IMR-90 (cell line): ENCODE results near the gene ACVRL1. TPM values are rescaled to one million over a fixed set of nuclear protein-coding genes. Genes with fewer than 3 reads are reported as not detected.

Experiments used
- ATAC-seq: fragments of 200-7000 bp; cut with Tn5 transposase; 2 replicates; pipeline ENCODE4 v1.9.1; 2020; ENCODE audit warnings: low read depth, mild to moderate bottlenecking, moderate library complexity
- BruUV-seq: library from RNA; stranded (reverse); fragments of 400-500 nt; replicated peaks from 2 replicates; lab custom pipeline; 2021; lab: Mats Ljungman, UMichigan
- CTCF ChIA-PET: fragments of 300-600 bp; formaldehyde crosslinking; extraction: SDS; loops from one replicate; lab custom pipeline; 2021; ENCODE audit warnings: antibody characterized with exemption; lab: Yijun Ruan, JAX
- POLR2A ChIA-PET: fragments of 300-600 bp; sonication (Branson Sonifier 250); formaldehyde crosslinking; loops from one replicate; lab custom pipeline; 2022; ENCODE audit warnings: antibody characterized with exemption; ENCODE audit not compliant: unreplicated experiment; lab: Charles Lee
- DNase-seq: peaks from one replicate; pipeline ENCODE4 v3.0.0; 2013
- H2AFZ ChIP-seq: replicated peaks from 2 replicates; pipeline ENCODE3; 2013; ENCODE audit warnings: low read length, mild to moderate bottlenecking; ENCODE audit not compliant: poor library complexity
- H2AK5ac ChIP-seq: 2 replicates; pipeline ENCODE4 v1.6.1; 2013; ENCODE audit warnings: low read depth, low read length, inconsistent platforms
- H2AK9ac ChIP-seq: replicated peaks from 2 replicates; pipeline ENCODE3; 2013; ENCODE audit warnings: mild to moderate bottlenecking, low read depth, low read length, moderate library complexity; ENCODE audit not compliant: poor library complexity
- H2BK120ac ChIP-seq: 2 replicates; pipeline ENCODE4 v1.6.1; 2013; ENCODE audit warnings: low read depth, low read length, inconsistent platforms
- H2BK15ac ChIP-seq: 3 replicates; pipeline ENCODE4 v1.6.1; 2013; ENCODE audit warnings: low read depth, low read length, inconsistent platforms
- H2BK20ac ChIP-seq: 2 replicates; pipeline ENCODE4 v1.6.1; 2013; ENCODE audit warnings: low read depth, mild to moderate bottlenecking, inconsistent platforms, low read length, moderate library complexity
- H2BK5ac ChIP-seq: 2 replicates; pipeline ENCODE4 v1.6.1; 2013; ENCODE audit warnings: mild to moderate bottlenecking, low read depth, low read length, inconsistent platforms; ENCODE audit not compliant: poor library complexity, severe bottlenecking
- H3K14ac ChIP-seq: replicated peaks from 2 replicates; pipeline ENCODE4 v1.6.1; 2013; ENCODE audit warnings: low read depth, low read length, inconsistent platforms
- H3K18ac ChIP-seq: 2 replicates; pipeline ENCODE4 v1.6.1; 2013; ENCODE audit warnings: low read depth, low read length, control low read depth
- H3K23ac ChIP-seq: 2 replicates; pipeline ENCODE4 v1.6.1; 2013; ENCODE audit warnings: low read depth, low read length, inconsistent platforms
- H3K27ac ChIP-seq: 2 replicates; pipeline ENCODE4 v1.5.1; 2013; ENCODE audit warnings: mild to moderate bottlenecking, control low read depth, low read length; ENCODE audit not compliant: insufficient read depth
- H3K27me3 ChIP-seq: 2 replicates; pipeline ENCODE4 v1.6.1; 2013; ENCODE audit warnings: low read length; ENCODE audit not compliant: control insufficient read depth, insufficient read depth
- H3K36me3 ChIP-seq: 2 replicates; pipeline ENCODE4 v1.6.1; 2013; ENCODE audit warnings: low read length, mixed read lengths; ENCODE audit not compliant: control insufficient read depth, insufficient read depth
- H3K4ac ChIP-seq: 2 replicates; pipeline ENCODE4 v1.6.1; 2013; ENCODE audit warnings: low read depth, low read length, inconsistent platforms
- H3K4me1 ChIP-seq: 2 replicates; pipeline ENCODE4 v1.6.1; 2013; ENCODE audit warnings: low read length, mixed read lengths; ENCODE audit not compliant: control insufficient read depth, insufficient read depth
- H3K4me2 ChIP-seq: 2 replicates; pipeline ENCODE4 v1.6.1; 2013; ENCODE audit warnings: low read depth, mild to moderate bottlenecking, control low read depth, low read length, moderate library complexity
- H3K4me3 ChIP-seq: 2 replicates; pipeline ENCODE4 v1.5.1; 2013; ENCODE audit warnings: low read depth, mild to moderate bottlenecking, control low read depth, low read length, moderate library complexity; ENCODE audit not compliant: insufficient read depth
- H3K56ac ChIP-seq: 2 replicates; pipeline ENCODE4 v1.6.1; 2013; ENCODE audit warnings: low read length, inconsistent platforms; ENCODE audit not compliant: insufficient read depth; ENCODE audit errors: extremely low read depth
- H3K79me1 ChIP-seq, 2 experiments: 2 replicates each; pipeline ENCODE4 v1.6.1; 2013; ENCODE audit warnings: low read length in 2 of 2, inconsistent platforms in 1 of 2, low read depth in 1 of 2
- H3K9ac ChIP-seq: 2 replicates; pipeline ENCODE4 v1.6.1; 2013; ENCODE audit warnings: low read depth, low read length, control low read depth
- H3K9me1 ChIP-seq: 2 replicates; pipeline ENCODE4 v1.6.1; 2013; ENCODE audit warnings: low read length, inconsistent platforms; ENCODE audit not compliant: insufficient read depth
- H3K9me3 ChIP-seq: 2 replicates; pipeline ENCODE4 v1.6.1; 2013; ENCODE audit warnings: low read length; ENCODE audit not compliant: control insufficient read depth, insufficient read depth
- H4K20me1 ChIP-seq: 2 replicates; pipeline ENCODE4 v1.6.1; 2013; ENCODE audit warnings: low read length, inconsistent platforms; ENCODE audit not compliant: insufficient read depth
- H4K5ac ChIP-seq: 2 replicates; pipeline ENCODE4 v1.6.1; 2013; ENCODE audit warnings: mild to moderate bottlenecking, low read depth, low read length, control low read depth
- H4K8ac ChIP-seq, 2 experiments: 2 replicates each; pipeline ENCODE4 v1.6.1; 2013; ENCODE audit warnings: low read depth in 2 of 2, low read length in 2 of 2, control low read depth in 1 of 2, inconsistent platforms in 1 of 2
- H4K91ac ChIP-seq: 2 replicates; pipeline ENCODE4 v1.6.1; 2013; ENCODE audit warnings: low read depth, low read length, inconsistent platforms; ENCODE audit not compliant: insufficient read depth
- BHLHE40 ChIP-seq: fragments of 150-350 bp; IDR thresholded peaks from 2 replicates; pipeline ENCODE4 v1.6.1; 2016; ENCODE audit warnings: mild to moderate bottlenecking, low read depth, low read length
- CEBPB ChIP-seq: IDR thresholded peaks from 2 replicates; pipeline ENCODE4 v1.6.1; 2012; ENCODE audit warnings: low read depth, low read length, improper control_type of control experiment
- CHD1 ChIP-seq: IDR thresholded peaks from 2 replicates; pipeline ENCODE4 v1.6.1; 2012; ENCODE audit warnings: low read depth, low read length, improper control_type of control experiment
- FOS ChIP-seq: fragments of 150-350 bp; IDR thresholded peaks from 2 replicates; pipeline ENCODE4 v1.6.1; 2016; ENCODE audit warnings: low read depth, low read length
- MAFK ChIP-seq: IDR thresholded peaks from 2 replicates; pipeline ENCODE4 v1.6.1; 2012; ENCODE audit warnings: low read depth, low read length, improper control_type of control experiment
- MAZ ChIP-seq: IDR thresholded peaks from 2 replicates; pipeline ENCODE4 v1.6.1; 2012; ENCODE audit warnings: low read depth, mild to moderate bottlenecking, low read length, improper control_type of control experiment, moderate library complexity, borderline replicate concordance
- MXI1 ChIP-seq: IDR thresholded peaks from 2 replicates; pipeline ENCODE4 v1.6.1; 2012; ENCODE audit warnings: low read depth, mild to moderate bottlenecking, low read length, moderate library complexity, borderline replicate concordance
- POLR2A ChIP-seq: IDR thresholded peaks from 2 replicates; pipeline ENCODE4 v1.6.1; 2012; ENCODE audit warnings: mild to moderate bottlenecking, low read depth, low read length
- RAD21 ChIP-seq: IDR thresholded peaks from 2 replicates; pipeline ENCODE4 v1.6.1; 2012; ENCODE audit warnings: low read length, improper control_type of control experiment
- RCOR1 ChIP-seq: IDR thresholded peaks from 2 replicates; pipeline ENCODE4 v1.6.1; 2012; ENCODE audit warnings: mild to moderate bottlenecking, low read length, improper control_type of control experiment; ENCODE audit not compliant: insufficient replicate concordance
- RFX5 ChIP-seq: IDR thresholded peaks from 2 replicates; pipeline ENCODE4 v1.8.0; 2012; ENCODE audit warnings: low read depth, mild to moderate bottlenecking, low read length, moderate library complexity
- SMC3 ChIP-seq: fragments of 150-350 bp; IDR thresholded peaks from 2 replicates; pipeline ENCODE4 v1.6.1; 2016; ENCODE audit warnings: low read depth, mild to moderate bottlenecking, antibody characterized with exemption, low read length, moderate library complexity
- USF2 ChIP-seq: fragments of 150-350 bp; IDR thresholded peaks from 2 replicates; pipeline ENCODE4 v1.6.1; 2017; ENCODE audit warnings: mild to moderate bottlenecking, antibody characterized with exemption, low read length, low read depth
- WGBS, 2 experiments: methylation state at CpG; one replicate each; pipeline versions ENCODE4 v1.1.5 to v1.1.7; 2013; ENCODE audit warnings: missing lambda C conversion rate in 2 of 2; ENCODE audit not compliant: insufficient read length in 1 of 2; ENCODE audit errors: extremely low coverage in 2 of 2; 5-methylcytosine and 5-hydroxymethylcytosine counted together
- dilution Hi-C: fragments of 300-500 bp; cut with HindIII; formaldehyde crosslinking; loops from one replicate; pipeline ENCODE4 v1.14.3; 2018; ENCODE audit warnings: low sequenced_read_pairs; ENCODE audit not compliant: unreplicated experiment
- in situ Hi-C: fragments of 300-500 bp; cut with MboI; formaldehyde crosslinking; loops from 3 replicates; pipeline ENCODE4 v1.14.3; 2019; ENCODE audit warnings: low sequenced_read_pairs, inconsistent platforms, mixed read lengths
- intact Hi-C: fragments of 100-400 bp; cut with micrococcal nuclease; formaldehyde crosslinking; loops from 2 replicates; pipeline ENCODE4 v1.10.0; 2022
- polyA plus RNA-seq, 3 experiments: library from polyadenylated mRNA; depleted of rRNA; stranded (reverse); fragments of >200 nt; gene quantifications; 2 replicates each; pipeline ENCODE4 v1.2.3, GENCODE V29; 2012; ENCODE audit warnings: low replicate concordance in 1 of 3
- total RNA-seq: library from RNA; depleted of rRNA; stranded (reverse); fragments of >200 nt; gene quantifications from 2 replicates; pipeline ENCODE4 v1.2.3, GENCODE V29; 2012
- TF ChIP-seq, protein P1 (sequence below): conservative IDR thresholded peaks from 2 replicates; pipeline ENCODE4 v1.5.1; 2012; ENCODE audit warnings: mild to moderate bottlenecking, low read depth, low read length, improper control_type of control experiment
- TF ChIP-seq, protein P2 (sequence below): fragments of 150-350 bp; IDR thresholded peaks from 2 replicates; pipeline ENCODE4 v1.6.1; 2016; ENCODE audit warnings: low read depth, mild to moderate bottlenecking, low read length, moderate library complexity, borderline replicate concordance

Gene ACVRL1
- total and polyA plus RNA-seq, 2 of the 4 experiments (the other 2 are of a cell fraction) = 6.4 to 7.5 TPM

DNA sequence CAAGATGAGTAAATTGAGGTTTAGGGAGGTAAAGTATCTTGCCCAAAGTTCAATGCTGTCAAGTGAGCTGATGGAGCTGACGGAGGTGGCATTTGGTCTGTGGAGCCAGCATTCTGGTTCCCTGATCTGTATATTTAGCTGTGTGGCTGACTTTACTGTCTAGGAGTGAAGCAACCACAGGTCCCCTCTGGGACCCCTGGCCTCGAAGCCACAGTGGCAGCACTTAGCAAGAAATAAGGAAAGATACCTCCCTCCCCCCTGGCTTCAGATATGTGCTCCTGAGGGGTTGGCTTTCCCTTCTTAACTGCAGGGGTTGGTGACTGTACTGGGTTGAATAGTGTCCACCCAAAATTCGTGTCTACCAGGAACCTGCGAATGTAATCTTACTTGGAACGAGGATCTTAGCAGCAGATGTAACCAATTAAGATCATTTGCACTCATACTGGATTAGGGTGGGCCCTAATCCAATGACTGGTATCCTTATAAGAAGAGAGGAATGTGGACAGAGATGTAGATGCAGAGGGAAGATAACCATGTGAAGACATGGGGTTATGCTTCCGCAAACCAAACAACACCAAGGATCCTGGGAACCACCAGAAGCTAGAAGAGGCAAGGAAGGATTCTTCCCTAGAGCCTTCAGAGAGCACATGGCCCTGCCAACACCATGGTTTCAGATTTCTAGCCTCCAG lies 42.2 kb downstream of the ACVRL1 start:
- H3K14ac ChIP-seq = no peak overlapping the region
- H3K4me3 ChIP-seq = no peak overlapping the region
- H2BK15ac ChIP-seq = no peak overlapping the region
- H3K9me1 ChIP-seq = no peaks in the 10 kb centered on the region; the same call in 1 of the 2 replicates
- H3K79me1 ChIP-seq = peaks cover 18 to 25% of the 10 kb centered on the region in 2 experiments; a peak in 3 of 4 replicates
- H2BK5ac ChIP-seq = no peak overlapping the region
- H3K27me3 ChIP-seq = peaks cover 23% of the 10 kb centered on the region
- H3K4me1 ChIP-seq = peaks cover 2% of the 10 kb centered on the region
- no peak overlapping the region for H4K91ac ChIP-seq
- H2AK5ac ChIP-seq = no peak overlapping the region
- dilution Hi-C loops (loop anchor here (25.0 kb wide), 1 partner anchor 87 kb away; no protein-coding TSS in a partner anchor), intact Hi-C loops (no loop called here), in situ Hi-C loops (no loop called here)
- no peak overlapping the region; the same call in 1 of the 2 replicates for H2BK20ac ChIP-seq
- H3K18ac ChIP-seq = no peak overlapping the region
- no peak overlapping the region for H3K23ac ChIP-seq
- H3K4ac ChIP-seq = no peak overlapping the region
- DNase-seq (no peak), ATAC-seq (no peak)
- H3K27ac ChIP-seq = no peak overlapping the region
- no peak overlapping the region for H3K56ac ChIP-seq
- no peak overlapping the region for H4K8ac ChIP-seq
- H3K9me3 ChIP-seq = peaks cover 2% of the 10 kb centered on the region; the same call in 1 of the 2 replicates
- H4K5ac ChIP-seq = no peak overlapping the region
- WGBS, 2 experiments = 80% methylated on average over 4 of the region's 6 CpGs; no CpG with 5 or more reads in 1 of the 2 experiments
- H2BK120ac ChIP-seq = no peak overlapping the region
- H3K4me2 ChIP-seq = no peak overlapping the region
- ChIA-PET POLR2A (no interaction called here), CTCF (no interaction called here)
- no peak overlapping the region for H3K9ac ChIP-seq
- no peak overlapping the region for H2AFZ ChIP-seq
- no peaks in the 10 kb centered on the region for H3K36me3 ChIP-seq
- no TSS peak for BruUV-seq
- peaks cover 13% of the 10 kb centered on the region; the same call in 1 of the 2 replicates for H4K20me1 ChIP-seq
- H2AK9ac ChIP-seq = no peak overlapping the region
- TF ChIP-seq RAD21 = no peak
- TF ChIP-seq USF2 = no peak
- no peak for TF ChIP-seq MXI1
- TF ChIP-seq CHD1 = no peak
- no peak for TF ChIP-seq POLR2A
- TF ChIP-seq, protein P1, sequence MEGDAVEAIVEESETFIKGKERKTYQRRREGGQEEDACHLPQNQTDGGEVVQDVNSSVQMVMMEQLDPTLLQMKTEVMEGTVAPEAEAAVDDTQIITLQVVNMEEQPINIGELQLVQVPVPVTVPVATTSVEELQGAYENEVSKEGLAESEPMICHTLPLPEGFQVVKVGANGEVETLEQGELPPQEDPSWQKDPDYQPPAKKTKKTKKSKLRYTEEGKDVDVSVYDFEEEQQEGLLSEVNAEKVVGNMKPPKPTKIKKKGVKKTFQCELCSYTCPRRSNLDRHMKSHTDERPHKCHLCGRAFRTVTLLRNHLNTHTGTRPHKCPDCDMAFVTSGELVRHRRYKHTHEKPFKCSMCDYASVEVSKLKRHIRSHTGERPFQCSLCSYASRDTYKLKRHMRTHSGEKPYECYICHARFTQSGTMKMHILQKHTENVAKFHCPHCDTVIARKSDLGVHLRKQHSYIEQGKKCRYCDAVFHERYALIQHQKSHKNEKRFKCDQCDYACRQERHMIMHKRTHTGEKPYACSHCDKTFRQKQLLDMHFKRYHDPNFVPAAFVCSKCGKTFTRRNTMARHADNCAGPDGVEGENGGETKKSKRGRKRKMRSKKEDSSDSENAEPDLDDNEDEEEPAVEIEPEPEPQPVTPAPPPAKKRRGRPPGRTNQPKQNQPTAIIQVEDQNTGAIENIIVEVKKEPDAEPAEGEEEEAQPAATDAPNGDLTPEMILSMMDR = no peak
- TF ChIP-seq MAZ = no peak
- no peak for TF ChIP-seq RCOR1
- no peak for TF ChIP-seq SMC3
- TF ChIP-seq RFX5 = no peak
- no peak for TF ChIP-seq FOS
- TF ChIP-seq, protein P2, sequence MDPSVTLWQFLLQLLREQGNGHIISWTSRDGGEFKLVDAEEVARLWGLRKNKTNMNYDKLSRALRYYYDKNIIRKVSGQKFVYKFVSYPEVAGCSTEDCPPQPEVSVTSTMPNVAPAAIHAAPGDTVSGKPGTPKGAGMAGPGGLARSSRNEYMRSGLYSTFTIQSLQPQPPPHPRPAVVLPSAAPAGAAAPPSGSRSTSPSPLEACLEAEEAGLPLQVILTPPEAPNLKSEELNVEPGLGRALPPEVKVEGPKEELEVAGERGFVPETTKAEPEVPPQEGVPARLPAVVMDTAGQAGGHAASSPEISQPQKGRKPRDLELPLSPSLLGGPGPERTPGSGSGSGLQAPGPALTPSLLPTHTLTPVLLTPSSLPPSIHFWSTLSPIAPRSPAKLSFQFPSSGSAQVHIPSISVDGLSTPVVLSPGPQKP = no peak
- TF ChIP-seq CEBPB = no peak
- TF ChIP-seq MAFK = no peak
- no peak for TF ChIP-seq BHLHE40
